Activated T-cell treated with anti-CD3 and anti-CD28 coated beads, Interleukin-2, amount 50 U/mL, for 48 hours (primary cell): ENCODE results near the gene ATP5F1C.
"Not testable (repeated sequence)": the region's sequence is repeated elsewhere in the genome, so short reads cannot be mapped to it uniquely, and the experiment has no call there.

Source experiments
- DNase-seq, 2 experiments: peaks; one replicate each; pipeline ENCODE4 v3.0.0-alpha.2; 2020

The ATP5F1C gene

DNA sequence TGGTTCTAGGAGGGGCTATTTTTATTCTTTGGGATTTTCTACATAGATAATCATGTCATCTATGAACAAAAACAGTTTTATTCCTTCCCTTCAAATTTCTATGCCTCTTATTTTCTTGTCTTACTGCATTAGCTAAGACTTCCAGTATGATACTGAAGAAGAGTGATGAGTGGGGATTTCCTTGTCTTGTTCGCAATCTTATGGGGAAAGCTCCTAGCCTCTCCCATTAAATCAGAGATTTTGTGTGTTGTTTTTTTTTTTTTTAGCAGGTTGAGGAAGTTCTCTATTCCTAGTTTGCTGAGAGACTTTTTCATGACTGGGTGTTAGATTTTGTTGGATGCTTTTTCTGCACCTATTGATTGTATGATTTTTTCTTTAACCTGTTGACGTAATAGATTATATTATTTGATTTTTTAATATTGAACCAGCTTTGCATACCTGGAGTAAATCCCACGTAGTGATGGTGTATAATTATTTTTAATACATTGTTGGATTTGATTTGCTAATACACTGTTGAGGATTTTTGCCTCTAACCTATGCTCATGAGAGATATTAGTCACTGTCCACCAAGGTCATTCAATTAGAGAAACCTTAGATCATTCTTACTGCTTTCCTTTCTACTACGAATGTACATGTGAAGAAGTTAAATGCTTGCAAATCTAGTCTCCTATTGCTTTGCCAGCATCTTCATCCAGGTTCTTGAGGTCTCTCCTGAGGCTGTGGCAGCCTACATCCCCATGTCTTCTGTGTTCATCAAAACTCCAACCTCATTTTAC lies 6.5 kb downstream of the ATP5F1C start:
- DNase-seq: no peak

DNA sequence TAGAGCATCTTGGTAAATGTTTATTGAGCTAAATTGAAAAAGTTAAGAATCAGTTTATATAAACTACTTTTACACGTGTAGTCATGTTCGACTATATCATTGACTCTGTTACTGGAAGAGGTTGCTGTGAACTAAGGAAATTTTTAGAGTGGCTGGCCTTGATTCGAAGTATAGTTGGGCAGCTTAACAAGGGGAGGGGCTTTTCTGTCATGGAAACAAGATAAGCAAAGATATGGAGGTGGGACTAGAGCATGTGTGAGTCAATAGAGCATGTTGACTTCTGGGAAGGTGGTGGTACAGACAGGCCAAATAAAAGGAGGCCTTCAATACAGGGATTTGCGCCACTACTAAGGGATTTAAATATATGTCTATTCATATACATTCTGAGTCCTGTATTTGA lies 7.6 kb downstream of the ATP5F1C start:
- no peak for DNase-seq

DNA sequence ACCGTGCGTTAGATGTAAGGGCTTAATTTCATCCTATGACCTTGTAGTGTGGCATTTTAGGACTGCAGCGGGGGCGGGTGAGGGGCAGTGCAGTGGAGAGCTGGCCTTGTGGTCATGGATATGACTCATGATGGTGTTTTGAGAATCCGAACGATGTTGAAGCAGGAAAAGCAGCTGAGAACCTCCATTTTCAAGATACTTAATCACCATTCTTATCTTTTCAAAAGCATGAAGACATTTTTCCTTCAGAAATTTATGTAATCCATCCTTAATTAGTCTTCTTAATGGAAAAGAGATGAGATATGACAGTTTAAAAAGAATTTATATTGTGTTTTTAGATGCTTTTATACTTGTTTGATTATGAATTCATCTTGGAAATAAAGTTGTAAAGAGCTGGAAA lies 9.6 kb downstream of the ATP5F1C start:
- no peak for DNase-seq

DNA sequence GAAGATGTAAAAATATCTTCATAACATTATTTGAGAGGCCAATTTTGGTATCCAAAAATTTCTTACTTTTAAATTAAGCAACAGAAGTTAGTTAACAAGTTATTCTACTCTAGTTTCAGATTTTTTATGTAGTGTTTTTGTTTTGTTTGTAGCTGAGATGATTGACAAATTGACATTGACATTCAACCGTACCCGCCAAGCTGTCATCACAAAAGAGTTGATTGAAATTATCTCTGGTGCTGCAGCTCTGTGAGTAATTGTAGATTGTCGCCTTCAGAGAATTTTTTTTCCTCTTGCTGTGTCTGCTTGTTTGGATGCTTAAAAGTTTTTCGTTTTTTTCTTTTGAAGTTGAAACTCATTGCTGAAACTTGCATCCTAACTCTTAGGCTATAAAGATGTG lies 14.6 kb downstream of the ATP5F1C start:
- no peak for DNase-seq

- no peak for DNase-seq
These were observed 16.2 kb downstream of the ATP5F1C start for GRCh38 chr10:7804216-7804615.

DNA sequence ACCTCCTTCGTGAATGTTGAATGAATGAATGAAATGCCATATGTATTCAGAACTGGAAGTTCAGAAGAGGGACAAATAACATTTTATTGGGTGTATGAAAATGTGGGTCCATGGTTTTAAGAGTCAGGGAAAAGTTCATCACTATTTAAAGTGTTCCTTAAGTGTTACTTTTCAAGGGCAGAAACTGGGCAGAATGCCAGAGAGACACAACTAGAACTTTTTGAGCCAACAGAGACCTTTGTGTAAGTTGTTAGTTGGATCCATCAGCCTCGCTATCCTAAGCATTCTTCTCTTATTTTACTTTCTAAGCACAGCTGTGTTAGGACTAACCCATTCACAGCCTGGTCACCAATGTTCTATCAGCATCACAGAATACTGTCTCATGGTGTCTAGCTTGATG lies 16.8 kb downstream of the ATP5F1C start:
- DNase-seq: no peak

DNA sequence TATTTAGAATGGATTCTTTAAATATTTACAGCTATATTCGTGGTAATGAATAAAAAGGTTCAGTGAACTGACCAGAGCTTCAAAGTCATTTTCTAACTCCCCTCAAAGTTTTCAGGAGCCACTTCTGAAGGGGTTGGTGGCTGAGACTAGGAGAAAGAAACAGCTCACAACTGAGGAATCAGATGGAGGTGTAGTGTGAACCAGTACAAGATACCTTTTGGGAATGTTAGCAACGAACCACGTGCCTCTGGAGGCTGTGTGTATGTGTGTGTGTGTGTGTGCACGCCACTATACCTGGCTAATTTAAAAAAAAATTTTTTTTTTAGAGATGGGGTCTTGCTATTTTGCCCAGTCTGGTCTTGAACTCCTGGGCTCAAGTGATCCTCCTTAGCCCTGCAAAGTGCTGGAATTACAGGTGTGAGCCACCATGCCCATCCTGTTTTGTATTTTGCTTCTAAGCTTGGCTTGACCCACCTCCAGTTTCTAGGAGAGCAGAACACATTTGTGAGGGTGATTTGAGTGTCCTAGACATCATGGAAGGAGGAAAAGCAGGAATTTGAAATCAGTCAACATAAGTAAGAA lies 20.8 kb downstream of the ATP5F1C start:
- no peak for DNase-seq

DNA sequence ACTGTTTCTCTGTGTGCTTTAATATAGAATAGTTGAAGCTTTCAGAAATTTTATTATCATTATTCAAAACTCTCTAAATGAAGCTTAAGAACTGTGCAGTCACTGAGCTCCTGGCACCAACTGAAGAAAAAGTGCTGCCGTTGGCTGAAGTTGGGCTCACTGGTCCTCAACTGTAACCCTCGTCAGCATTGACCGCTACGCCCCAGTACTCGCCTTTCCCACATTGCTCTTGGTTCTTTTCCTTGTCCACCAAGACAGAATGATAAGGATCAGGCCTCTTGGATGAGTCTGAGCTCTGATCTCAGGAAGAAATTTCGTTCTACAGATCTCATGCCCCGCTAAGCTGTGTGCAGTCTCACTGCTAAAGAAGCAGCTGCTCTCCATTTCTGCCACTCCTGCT lies 22.5 kb downstream of the ATP5F1C start:
- no peak for DNase-seq

GRCh38 chr10:7811000-7811399 lies 23.0 kb downstream of the ATP5F1C start:
- no peak for DNase-seq

DNA sequence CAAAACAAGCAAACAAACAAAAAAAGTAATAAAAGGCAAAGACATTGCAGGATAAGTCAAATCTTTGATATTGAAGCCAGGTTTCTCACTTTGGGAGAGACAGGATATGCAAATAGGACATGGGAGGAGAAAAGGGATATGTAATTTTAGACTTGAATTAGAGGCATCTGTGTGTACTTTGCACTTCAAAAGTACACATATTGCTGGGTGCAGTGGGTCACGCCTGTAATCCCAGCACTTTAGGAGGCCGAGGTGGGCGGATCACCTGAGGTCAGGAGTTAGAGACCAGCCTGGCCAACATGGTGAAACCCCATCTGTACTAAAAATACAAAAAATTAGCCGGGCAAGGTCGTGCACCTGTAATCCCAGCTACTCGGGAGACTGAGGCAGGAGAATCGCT lies 23.8 kb downstream of the ATP5F1C start:
- DNase-seq: not testable (repeated sequence)

- no peak for DNase-seq
These were observed 25.5 kb downstream of the ATP5F1C start for GRCh38 chr10:7813481-7813880.

DNA sequence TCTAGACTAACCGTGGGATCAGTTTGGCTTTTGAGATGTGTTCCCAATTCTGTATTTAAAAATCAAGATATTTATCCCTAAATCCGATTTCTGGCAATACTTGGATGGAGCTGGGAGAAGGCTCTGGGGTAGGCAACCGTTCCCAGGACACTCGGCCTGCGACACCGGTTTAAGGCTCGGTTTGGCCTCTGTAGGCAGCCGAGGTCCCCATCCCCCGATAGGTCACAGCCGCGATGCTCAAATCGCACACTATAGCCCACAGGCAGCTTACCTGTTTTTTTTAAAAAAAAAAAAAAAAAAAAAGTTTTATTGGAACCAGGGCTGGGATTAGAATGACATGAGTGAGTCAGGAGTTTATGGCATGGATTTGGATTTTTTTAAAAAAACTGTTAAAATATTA lies 29.6 kb downstream of the ATP5F1C start:
- DNase-seq: no peak

DNA sequence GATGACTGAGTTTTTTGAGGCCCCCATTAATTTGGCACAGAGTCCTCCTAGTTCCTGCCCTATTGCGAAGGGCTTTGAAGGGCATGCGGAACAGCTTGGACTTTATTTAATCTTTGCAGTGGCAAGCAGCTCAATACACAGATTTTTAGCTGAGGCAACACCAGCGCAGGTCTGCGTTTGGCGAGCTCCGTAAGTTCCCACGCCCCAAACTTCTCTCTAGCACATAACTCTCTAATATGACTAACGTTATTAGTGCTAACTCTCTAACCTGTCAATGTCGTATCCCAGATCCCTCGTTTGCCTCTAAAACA lies 30.0 kb downstream of the ATP5F1C start:
- no peak for DNase-seq

GRCh38 chr10:7818295-7819120 lies 30.5 kb downstream of the ATP5F1C start, which contains the start of gene TAF3:
TAF3 (plus strand) TSS chr10:7818505; CDS start chr10:7818710, 205 bp downstream.
- peak; percentile 96 for DNase-seq

DNA sequence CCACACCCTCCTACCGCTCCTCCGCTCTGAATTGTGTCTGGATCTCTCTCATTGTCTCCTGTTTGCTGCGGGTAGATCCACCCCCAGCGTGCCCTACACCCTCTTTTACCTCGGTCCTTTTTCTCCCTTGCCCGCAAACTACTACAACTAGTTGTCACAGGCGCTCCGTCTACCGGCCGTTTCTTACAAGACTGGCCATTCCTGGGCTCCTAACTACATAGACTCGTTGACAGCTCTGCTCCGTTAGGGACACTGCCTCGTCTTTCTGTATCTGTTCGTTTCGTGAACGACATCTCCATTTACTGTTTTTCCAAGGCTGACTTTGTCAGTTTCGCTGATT lies 31.1 kb downstream of the ATP5F1C start:
- peak in 1 of 2 experiments; percentile 52 for DNase-seq

DNA sequence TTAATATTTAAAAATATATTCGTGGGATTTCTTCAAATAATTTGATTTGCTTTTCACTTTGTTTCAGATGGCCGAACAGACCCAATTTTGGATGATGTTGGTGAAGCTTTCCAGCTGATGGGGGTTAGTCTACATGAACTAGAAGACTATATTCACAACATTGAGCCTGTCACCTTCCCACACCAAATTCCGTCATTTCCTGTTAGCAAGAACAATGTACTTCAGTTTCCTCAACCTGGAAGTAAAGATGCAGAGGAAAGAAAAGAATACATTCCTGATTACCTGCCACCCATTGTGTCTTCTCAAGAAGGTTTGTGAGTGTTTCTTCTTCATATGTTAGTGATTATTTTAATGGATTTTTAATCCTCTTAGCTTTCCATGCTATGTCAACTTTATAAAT lies 36.3 kb downstream of the ATP5F1C start:
- no peak for DNase-seq

GRCh38 chr10:7826971-7827370 lies 39.0 kb downstream of the ATP5F1C start:
- peak in 1 of 2 experiments; percentile 26 for DNase-seq

DNA sequence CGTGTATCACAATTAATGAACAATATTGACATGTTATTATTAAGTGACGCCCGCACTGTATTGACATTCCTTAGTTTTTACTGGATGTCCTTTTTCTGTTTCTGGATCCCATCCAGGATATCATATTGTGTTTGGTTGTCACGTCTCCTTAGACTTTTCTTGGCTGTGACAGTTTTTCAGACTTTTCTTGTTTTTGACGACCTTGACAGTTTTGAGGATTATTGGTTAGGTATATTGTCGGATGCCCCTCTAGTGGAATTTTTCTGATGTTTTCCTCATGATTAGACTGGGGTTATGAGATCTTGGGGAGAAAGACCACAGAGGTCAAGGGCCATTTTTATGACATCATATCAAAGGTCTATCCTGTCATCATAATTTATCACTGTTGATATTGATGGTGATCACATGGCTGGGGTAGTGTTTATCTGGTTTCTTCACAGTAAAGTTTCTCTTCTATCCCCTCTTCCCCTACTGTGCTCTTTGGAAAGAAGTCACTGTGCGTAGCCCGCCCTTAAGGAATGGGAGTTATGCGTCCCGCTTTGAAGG lies 41.4 kb downstream of the ATP5F1C start:
- DNase-seq: no peak

- no peak for DNase-seq
These were observed 44.1 kb downstream of the ATP5F1C start for GRCh38 chr10:7832060-7832459.

DNA sequence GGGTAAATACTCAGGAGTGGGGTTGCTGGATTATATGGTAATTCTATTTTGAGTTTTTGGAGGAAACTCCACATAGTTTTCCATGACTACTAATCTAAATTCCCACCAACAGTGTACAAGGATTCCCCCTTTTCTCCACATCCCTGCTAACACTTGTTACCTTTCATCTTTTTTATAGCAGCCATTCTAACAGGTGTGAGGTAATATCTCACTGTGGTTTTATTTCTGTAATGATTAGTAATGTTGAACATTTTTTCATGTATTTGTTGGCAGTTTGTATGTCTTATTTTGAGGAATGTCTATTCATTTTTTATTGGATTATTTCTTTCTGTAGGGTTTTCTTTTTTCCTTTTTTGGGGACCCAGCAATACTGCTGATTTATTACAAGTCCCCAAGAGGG lies 45.2 kb downstream of the ATP5F1C start:
- no peak for DNase-seq

- DNase-seq: no peak
These were observed 46.3 kb downstream of the ATP5F1C start for GRCh38 chr10:7834262-7834661.

GRCh38 chr10:7836571-7836970 lies 48.6 kb downstream of the ATP5F1C start:
- no peak for DNase-seq

DNA sequence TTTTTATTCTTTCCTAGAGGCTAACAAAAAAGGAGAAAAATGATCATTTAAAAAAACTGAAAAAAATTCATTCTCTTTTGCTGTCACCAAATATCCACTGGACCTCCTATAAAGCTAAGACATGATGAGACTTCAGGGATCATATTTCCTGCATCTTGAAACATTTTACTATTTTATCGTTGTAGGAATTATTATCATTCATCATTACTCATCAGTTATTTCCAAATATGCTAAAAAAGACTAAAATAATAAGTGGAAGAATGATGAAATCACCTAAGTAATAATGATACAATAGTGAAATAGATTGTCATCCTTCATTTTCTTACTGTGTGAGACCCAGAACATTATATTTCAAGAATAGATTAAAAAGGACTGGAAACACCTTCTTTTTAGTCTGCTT lies 58.6 kb downstream of the ATP5F1C start:
- no peak for DNase-seq
